PC-9 (cell line): ENCODE measurements around the gene SLC22A13.

Experiments used
- EZH2 ChIP-seq: fragments of 200-600 bp; sonication (generic); IDR thresholded peaks from 2 replicates; pipeline ENCODE4 v1.8.0; 2017; ENCODE audit warnings: antibody characterized with exemption, low read depth
- TF ChIP-seq, protein P1 (sequence below): fragments of 200-600 bp; sonication (generic); conservative IDR thresholded peaks from 2 replicates; pipeline ENCODE4 v1.6.1; 2017; ENCODE audit warnings: mixed run types, antibody characterized with exemption, mild to moderate bottlenecking, moderate library complexity

DNA sequence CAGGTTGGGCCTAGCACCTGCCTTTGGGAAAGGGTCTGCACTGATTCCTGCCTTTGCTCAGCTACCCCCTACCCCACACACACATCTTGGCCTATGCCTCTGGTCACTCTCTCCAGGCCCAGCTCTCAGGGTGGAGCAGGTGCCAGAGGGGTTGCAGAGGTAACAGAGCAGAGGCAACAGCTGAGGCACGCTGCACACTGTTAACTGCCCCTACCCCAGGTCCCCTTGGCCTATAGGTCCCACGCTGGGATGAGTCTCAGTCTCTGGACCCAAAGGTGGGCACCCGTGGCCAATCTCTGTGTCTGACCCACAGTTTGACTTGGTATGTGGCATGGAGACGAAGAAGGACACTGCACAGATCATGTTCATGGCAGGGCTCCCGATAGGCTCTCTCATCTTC lies 41.3 kb downstream of the SLC22A13 start:
- TF ChIP-seq, protein P1, sequence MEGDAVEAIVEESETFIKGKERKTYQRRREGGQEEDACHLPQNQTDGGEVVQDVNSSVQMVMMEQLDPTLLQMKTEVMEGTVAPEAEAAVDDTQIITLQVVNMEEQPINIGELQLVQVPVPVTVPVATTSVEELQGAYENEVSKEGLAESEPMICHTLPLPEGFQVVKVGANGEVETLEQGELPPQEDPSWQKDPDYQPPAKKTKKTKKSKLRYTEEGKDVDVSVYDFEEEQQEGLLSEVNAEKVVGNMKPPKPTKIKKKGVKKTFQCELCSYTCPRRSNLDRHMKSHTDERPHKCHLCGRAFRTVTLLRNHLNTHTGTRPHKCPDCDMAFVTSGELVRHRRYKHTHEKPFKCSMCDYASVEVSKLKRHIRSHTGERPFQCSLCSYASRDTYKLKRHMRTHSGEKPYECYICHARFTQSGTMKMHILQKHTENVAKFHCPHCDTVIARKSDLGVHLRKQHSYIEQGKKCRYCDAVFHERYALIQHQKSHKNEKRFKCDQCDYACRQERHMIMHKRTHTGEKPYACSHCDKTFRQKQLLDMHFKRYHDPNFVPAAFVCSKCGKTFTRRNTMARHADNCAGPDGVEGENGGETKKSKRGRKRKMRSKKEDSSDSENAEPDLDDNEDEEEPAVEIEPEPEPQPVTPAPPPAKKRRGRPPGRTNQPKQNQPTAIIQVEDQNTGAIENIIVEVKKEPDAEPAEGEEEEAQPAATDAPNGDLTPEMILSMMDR, result no peak
- no peak for TF ChIP-seq EZH2
